ENCODE data around the gene ADGRL3. TPM values are rescaled to one million over a fixed set of nuclear protein-coding genes. Genes with fewer than 3 reads are reported as not detected.

The ADGRL3 gene
- total RNA-seq, 3 donors from 2014 or later, result 4.3 to 10.8 (median 4.3) TPM

DNA sequence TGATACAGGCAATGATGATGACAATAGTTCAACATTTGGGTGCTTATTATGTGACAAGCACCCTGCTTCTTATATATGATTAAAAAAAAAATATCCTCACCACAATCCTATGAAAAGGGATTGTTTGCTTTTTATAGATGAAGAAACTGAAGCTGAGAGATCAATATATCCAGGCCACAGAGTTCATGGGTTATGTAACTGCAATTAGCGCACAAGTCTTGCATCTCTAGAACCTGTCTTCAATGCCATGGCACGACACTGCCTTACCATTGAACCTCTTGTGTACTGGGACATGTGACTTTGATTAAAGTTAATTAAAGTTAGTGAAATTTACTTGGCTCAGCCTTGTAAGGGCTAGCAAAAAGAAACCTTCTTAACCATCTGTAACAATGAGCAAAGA is 599.7 kb downstream of the ADGRL3 start:
- ATAC-seq, result no peak
- no peaks in the 10 kb centered on the region for H3K36me3 ChIP-seq (ENCODE audit: low read depth)

DNA sequence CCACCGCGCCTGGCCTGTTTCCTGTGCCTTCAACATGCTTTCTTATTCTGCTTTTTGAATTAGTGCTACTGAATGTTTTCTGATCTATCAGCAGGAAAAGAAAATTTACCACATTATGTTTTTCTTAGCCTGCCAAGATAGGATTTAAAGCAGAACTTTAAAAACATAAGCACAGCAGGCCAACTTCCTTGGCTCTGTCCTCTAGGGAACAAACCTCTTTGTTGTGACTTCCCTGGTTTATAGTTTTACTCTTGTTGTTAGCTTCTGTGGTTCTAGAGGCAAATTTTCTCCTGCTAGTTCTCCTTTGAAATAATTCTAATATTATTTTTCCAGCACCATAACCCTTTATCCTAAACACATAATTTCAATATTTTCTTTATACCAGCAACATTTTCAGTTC is 605.1 kb downstream of the ADGRL3 start:
- DNase-seq (no peak), ATAC-seq (no peak)
- intact Hi-C loops (cut with DNase I, micrococcal nuclease), result no loop called here
- no peak for TF ChIP-seq CTCF (IDR thresholded peaks at IDR 0.05)
- no peaks in the 10 kb centered on the region for H3K36me3 ChIP-seq (ENCODE audit: low read depth)
- H3K4me1 ChIP-seq (ENCODE audit: low read depth), result no peaks in the 10 kb centered on the region
- no peaks in the 10 kb centered on the region for H3K9me3 ChIP-seq
- H3K4me3 ChIP-seq, result no peak overlapping the region

More for the DNA sequence above, 599.7 kb downstream of the ADGRL3 start:
- Histone ChIP-seq H3K4me3 (no peak overlapping the region), H3K9me3 (no peaks in the 10 kb centered on the region), H3K4me1 (ENCODE audit: low read depth) (no peaks in the 10 kb centered on the region)
- DNase-seq, result no peak
- no peak for TF ChIP-seq CTCF (IDR thresholded peaks at IDR 0.05)
- intact Hi-C loops (cut with DNase I, micrococcal nuclease), result no loop called here

DNA sequence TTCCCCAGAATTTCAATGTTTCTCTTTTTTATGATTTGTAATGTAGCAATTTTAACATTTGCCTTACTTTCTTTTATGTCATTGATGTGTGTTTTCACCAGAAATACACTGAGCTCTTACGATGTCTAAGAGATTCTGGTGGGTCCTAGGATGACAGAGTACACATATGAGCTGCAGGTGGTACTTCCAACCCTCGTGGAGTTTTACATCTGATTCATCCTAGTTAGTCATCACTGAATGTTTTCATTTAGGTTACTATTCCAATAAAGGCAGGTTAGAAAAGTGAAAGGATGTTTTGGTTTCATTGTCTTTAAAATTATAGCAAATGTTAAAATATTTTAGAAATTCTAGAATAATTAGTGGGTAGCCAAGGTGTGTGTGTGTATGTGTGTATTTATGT is 605.9 kb downstream of the ADGRL3 start:
- ATAC-seq (no peak), DNase-seq (no peak)
- Histone ChIP-seq H3K4me3 (no peak overlapping the region), H3K36me3 (ENCODE audit: low read depth) (no peaks in the 10 kb centered on the region), H3K4me1 (ENCODE audit: low read depth) (no peaks in the 10 kb centered on the region), H3K9me3 (no peaks in the 10 kb centered on the region)
- intact Hi-C loops (cut with DNase I, micrococcal nuclease), result no loop called here
- TF ChIP-seq CTCF (IDR thresholded peaks at IDR 0.05), result no peak

DNA sequence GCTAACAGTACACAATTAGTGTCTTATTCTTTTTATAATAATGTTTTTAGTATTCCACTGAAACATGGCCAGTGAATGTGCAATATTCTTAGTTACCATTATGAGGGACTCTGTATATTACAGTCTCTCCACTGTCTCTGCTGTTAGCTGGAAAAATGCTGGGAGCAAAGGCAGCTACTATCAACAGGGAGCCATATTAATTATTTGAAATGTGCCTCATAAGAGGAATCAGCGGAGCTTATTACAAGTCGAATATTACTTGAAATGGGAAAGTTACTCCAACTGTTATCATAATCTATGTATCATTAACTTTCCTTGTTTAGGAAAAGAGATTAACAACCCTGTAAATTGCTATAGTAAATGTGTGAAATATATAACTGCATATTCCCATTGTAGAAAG is 612.0 kb downstream of the ADGRL3 start:
- ATAC-seq (no peak), DNase-seq (no peak)
- intact Hi-C loops (cut with DNase I, micrococcal nuclease), result no loop called here
- H3K36me3 ChIP-seq (ENCODE audit: low read depth), result no peaks in the 10 kb centered on the region
- no peak overlapping the region for H3K4me3 ChIP-seq
- H3K9me3 ChIP-seq, result no peaks in the 10 kb centered on the region
- no peak for TF ChIP-seq CTCF (IDR thresholded peaks at IDR 0.05)
- no peaks in the 10 kb centered on the region for H3K4me1 ChIP-seq (ENCODE audit: low read depth)

DNA sequence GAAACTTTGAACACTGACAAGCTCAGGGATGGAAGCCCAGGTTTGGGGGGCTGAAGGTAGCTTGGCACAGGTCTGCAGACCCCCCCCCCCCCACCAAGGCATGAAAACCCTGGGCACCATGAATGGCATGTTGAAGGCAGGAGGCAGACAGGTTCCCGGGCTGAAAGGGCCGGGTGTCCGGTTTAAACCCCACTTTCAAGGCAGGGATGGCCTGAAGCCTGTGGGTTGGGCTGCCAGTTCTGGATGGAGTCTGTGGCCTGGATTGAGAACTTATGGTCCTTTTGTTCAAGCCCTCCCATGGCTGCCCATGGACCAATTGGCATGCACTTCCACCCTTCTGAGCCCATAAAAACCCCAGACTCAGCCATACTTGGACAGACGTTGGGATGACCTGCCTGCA is 616.9 kb downstream of the ADGRL3 start:
- Histone ChIP-seq H3K4me3 (no peak overlapping the region), H3K9me3 (no peaks in the 10 kb centered on the region), H3K4me1 (ENCODE audit: low read depth) (no peaks in the 10 kb centered on the region), H3K36me3 (ENCODE audit: low read depth) (no peaks in the 10 kb centered on the region)
- ATAC-seq (no peak), DNase-seq (no peak)
- intact Hi-C loops (cut with DNase I, micrococcal nuclease), result no loop called here
- no peak for TF ChIP-seq CTCF (IDR thresholded peaks at IDR 0.05)

GRCh38 chr4:61820136-61820535 is 620.0 kb downstream of the ADGRL3 start:
- H3K4me1 ChIP-seq (ENCODE audit: low read depth), result no peaks in the 10 kb centered on the region
- intact Hi-C loops (cut with DNase I, micrococcal nuclease), result no loop called here
- DNase-seq (no peak), ATAC-seq (no peak)
- no peak overlapping the region for H3K4me3 ChIP-seq
- no peak for TF ChIP-seq CTCF (IDR thresholded peaks at IDR 0.05)
- no peaks in the 10 kb centered on the region for H3K36me3 ChIP-seq (ENCODE audit: low read depth)
- H3K9me3 ChIP-seq, result no peaks in the 10 kb centered on the region
